GM11168 (cell line): ENCODE data around the gene SCAMP5.

Source experiments
- in situ Hi-C: fragments of 300-500 bp; cut with MboI; formaldehyde crosslinking; loops from one replicate; pipeline ENCODE4 v1.12.0; 2022; ENCODE audit warnings: low sequenced_read_pairs; ENCODE audit not compliant: unreplicated experiment

SCAMP5 gene

DNA sequence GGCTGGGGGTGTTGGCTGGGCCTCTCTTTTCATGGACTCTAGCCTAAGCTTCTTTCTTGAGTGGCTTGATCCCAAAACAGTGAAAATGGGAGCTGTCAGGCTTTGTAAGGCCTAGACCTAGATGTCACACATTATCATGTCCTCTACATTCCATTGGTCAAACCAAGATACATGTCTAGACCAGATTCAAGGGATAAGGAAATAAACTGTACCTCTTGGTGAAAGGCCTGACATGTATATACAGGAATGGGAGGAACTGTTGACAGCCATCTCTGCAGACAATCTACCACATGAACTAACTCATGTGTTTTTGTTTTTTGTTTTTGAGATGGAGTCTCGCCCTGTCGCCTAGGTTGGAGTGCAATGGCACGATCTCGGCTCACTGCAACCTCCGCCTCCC is 27.7 kb upstream of the SCAMP5 start:
- in situ Hi-C loops, result no loop called here

DNA sequence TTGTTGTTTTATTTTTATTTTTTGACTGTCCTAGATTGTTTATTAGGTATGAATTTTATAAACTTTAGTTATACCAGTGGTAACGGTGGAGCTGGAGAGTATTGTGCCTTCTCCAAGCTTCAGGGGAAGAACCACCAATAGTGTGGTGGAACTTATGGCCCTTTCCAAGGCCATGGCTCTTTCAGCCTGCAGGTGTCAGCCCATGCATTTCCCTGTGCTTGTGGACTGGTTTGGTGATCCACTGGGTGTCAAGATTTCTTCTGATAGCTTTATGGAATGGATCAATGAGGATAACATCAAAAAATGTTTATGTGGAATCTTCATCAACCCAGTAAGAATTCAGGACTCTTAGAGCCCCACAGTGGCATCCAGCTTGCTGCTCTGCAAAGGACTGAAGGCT is 19.2 kb upstream of the SCAMP5 start:
- in situ Hi-C loops, result no loop called here

DNA sequence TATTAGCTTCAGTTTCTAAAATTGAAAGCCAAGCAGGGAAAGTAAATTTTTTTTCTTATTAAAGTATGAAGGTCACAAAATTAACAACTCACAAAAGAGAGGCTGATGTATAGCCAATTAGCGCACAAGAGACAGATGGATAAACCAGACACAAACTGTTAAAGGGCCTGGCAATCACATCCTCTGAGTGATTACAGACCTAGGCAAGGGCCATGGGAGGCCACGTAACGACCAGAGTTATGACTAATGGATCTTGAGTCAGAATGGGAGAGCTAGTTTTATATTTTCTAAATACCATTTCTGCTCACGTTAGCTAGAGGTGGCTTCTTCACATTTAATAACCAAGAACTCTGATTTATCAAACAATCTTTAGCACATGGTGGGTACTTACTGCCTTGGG is 17.8 kb upstream of the SCAMP5 start:
- in situ Hi-C loops, result no loop called here

DNA sequence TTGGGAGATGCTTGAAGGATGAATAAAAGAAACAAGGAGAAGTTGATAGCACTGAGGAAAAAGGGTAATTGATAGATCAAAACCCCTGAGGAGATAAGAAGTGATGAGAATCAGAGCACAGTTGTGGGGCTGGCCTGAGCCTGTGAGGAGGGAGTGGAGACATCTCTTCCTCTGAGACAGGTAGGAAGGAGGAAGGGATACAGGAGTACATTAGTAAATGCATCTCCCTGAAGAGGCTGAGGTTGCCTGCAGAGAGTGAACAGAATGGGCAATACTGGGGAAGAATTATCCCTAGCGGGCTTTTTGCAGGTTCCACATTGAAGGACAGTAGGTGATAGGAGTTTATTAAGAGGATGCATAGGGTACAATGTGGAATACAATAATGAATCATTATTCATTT is 17.3 kb upstream of the SCAMP5 start:
- in situ Hi-C loops, result no loop called here

DNA sequence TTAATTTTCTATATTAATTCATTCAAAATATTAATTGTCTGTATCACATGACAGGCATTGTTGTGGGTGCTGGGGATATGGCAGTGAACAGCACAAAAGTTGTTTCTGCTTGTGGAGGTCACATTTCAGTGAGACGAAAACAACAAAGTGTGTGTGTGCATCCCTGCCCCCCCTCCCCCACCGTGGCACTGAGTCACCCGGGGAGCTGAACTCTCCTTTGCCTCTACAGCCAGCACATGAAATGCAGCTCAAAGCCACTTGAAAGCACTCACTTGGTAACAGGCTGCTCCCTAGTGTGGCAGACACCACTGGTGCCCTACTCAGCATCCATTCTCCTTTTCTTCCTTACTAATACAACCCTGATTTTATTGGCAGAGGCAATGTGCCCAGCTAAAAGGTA is 16.9 kb upstream of the SCAMP5 start:
- in situ Hi-C loops, result no loop called here

DNA sequence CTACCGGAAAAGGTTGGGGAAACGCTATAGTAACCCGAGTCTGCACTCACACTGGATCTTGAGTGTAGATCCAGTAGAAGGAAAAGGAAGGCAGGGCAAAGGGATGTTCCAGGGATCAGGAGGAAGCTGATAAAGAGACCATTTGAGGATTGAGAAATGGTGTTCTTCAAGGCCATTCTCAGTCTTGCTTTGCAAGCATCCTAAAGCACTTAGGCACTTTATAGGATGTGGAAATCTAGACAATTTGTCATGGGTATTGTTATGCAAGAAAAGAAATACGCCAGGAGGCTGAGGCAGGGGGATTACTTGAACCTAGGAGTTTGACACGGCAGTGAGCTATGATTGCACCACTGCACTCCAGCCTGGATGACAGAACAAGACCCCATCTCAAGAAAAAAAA is 13.2 kb upstream of the SCAMP5 start:
- in situ Hi-C loops, result no loop called here

DNA sequence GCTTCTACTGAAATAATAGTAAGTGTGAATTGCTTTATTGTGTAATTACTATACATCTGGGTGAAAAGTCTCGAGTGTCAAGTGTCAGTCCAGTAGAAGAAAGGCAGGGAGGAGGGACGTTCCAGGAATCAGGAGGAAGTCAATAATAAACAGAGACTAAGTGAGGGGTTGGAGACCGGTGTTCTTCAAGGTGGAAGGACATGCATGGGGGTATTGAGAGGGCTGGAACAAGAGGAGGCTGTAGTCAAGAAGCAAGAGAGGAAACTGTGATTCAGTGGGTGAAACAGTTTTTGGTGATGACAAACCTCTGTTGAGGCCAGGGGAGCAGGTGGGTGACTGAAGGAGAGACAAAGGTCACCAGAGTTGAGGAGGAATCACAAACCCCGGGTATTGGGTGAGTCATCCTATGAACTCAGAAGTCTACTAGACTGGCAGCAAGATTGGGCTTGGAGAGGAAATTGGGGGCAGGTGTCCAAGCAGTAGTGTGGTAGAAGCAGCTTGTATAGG is 11.6 kb upstream of the SCAMP5 start:
- in situ Hi-C loops, result no loop called here

DNA sequence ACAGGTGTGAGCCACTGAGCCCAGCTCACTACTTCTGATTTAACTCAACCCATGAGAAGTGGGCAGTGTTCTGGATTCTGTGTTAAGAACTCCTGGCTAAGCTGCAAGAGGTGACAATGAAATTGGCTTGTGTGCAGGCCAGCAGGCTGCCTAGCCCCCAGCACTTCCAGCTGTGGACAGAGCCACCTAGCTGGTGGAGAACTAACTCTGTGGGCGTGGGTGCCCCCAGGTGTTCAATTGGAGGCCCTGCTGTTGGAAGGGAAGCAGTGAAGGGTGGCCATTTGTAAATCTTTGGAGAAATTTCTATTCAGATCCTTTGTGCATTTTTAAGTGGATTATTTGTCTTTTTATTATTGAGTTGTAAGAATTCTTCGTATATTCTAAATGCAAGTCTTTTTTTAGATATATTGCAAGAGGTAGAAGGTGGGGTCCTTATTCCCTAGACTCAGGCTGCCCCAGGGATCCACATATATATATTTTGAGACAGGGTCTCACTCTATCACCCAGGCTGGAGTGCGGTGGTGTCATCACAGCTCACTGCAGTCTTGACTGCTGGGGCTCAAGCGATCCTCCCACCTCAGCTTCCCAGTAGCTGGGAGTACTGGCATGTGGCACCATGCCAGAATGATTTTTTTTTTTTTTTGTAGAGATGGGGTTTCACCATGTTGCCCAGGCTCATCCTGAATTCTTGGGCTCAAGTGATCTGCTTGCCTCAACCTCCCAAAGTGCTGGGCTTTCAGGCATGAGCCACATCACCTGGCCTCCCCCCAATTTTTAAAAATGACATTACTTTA is 7.2 kb upstream of the SCAMP5 start:
- in situ Hi-C loops, result no loop called here

DNA sequence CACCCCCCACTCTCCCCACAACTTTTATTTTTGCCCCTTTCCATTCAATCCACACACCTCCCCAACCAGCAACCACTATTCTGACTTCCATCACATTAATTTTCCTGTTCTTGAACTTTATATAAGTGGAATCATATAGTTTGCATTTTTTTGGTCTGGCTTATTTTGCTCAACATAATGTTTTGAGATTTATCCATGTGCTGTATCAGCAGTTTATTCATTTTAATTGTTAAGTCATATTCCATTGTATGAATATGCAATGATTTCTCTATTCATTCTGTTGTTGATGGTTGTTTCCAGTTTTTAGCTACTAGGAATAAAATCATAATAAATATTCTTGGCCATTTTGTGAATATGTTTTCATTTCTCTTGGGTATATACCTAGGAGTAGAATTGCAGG is 5.8 kb upstream of the SCAMP5 start:
- in situ Hi-C loops, result no loop called here

DNA sequence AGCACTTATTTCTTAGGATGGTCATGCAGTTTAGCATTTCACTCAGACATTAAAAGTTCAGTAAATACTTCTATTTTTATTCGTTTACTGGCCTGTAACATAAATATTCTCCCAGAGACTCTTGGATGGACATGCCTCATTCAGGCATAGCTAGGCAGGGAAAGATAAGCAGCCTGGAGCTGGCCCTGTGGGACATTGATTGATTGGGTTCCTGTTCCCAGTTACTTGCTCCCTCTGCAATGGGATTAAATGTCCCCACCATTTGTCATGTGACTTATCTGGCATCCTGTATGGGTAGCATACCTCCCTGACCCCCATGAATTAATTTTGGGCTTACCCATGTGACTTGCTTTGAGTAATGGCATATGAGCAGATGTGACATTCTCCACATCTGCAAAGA is 2.7 kb upstream of the SCAMP5 start:
- in situ Hi-C loops, result no loop called here

DNA sequence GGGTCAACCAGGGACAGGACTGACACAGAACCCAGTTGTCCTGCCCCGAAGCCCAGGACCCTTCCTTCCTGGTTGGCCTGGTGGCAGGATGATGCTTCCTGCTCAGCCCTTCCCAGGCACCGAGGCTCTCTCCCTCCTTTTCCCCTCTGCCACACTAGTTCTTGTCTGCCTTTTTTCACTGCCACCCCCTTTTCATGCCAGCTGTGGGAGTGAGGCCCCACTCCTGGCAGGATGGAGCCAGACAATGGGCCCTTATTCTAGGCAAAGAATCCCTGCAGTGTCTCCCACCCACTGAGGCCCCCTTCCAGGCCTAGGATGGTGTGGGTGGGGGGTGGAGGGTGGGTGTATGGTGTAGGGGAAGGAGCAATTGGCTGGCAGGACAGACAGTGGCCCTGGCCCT is 1.1 kb upstream of the SCAMP5 start:
- in situ Hi-C loops, result no loop called here

DNA sequence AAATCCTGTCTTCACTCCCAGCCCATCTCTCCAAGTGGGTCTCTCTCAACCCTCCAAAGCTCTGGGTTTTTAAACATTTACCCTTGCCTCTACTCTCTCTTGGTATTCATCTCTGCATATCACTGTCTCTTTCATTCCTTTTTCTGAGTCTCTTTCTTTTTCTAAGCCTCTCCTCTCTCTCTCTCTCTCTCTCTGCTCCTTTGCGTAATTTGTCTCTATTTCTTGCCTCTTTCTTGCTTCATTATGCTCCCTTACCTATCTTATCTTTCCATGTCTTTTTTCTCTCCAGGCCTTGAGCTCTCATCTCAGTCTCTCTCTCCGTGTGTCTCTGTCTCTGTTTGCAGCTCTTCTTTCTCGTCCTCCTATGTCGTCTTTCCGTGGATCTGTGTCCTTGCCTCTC is 678 bp upstream of the SCAMP5 start:
- in situ Hi-C loops, result no loop called here

DNA sequence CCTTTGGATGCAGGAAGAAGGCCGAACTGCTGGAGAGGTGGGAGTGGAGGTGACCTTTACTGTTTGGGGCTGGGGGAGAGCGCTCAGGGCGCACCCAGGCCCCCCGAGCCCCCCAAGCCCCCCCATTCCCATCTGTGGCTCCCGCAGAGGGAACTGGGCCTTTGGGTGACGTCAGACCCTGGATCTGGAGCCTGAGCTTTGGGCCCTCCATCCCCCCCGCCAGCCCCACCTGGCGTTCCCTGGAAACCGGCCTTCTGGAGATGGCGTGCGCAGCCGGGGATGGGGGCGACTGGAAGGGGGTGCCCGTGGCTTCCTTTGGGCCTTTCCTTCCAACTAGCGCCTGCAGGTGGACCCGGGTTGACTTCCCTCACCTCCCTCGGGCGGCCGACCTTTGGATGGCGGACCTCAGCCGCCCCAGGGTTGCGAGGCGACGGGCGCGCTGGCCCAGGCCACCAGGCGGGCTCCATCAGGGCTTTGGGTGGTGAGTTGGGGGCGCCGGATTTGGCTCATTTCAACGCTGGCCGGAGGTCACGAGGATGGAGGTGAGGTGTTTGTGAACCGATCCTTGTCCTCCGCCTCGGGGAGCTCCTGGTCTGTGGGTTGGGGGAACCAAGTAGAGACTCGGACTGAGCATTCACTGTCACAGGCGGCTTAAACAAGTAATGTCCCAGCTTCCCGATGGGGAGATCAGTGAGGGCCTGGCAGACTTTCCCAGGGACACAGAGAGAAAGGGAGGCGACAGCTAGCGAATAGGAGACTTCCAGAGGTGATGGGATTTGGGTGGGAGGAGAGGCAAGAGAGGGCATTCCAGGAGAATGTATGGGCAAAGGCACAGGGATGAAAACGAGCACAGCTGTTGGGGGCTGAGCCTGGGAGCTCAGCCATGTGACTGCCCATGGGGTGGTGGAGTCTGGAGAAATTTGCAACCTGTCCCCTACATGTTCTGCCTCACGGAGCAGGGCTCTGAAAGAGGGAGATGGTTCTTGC is 709 bp downstream of the SCAMP5 start:
- in situ Hi-C loops, result no loop called here

DNA sequence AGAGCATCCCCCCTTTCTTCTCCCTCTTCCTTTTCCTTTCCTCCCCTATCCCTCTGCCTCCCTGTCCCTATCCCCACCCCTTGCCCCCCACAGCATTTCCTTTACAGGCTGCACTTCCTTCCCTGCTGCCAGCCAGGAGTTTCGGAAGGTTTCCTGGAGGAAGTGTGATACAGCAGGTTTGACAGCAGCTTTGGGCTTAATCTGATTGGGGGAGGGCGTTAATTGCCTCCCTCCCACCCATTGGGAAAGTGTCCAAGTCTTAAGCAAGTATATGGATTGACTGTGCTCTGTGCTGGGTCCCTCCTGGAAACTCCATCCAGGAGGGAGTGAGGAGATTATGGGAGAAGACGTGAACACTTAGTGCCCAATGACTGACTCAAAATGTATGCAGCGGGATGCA is 1.8 kb downstream of the SCAMP5 start:
- in situ Hi-C loops, result no loop called here

DNA sequence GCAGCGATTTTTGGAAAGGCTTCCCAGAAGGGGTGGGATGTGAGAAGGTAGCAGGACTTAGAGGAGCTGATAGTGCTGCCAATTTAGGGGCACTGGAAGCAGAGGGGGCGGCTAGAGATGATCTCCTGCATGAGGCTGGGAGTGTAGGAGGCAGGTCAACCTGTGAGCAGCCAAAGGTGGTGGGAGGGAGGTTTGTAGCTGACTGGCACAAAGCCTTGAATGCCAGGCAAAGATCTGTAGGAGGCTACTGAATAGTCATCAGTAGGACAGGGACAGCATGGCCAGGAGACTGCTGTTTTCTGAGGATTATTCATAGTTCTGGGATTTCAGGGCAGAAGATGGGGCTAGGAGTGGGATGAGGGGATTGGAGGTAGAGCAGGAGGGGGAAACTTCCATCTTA is 2.2 kb downstream of the SCAMP5 start:
- in situ Hi-C loops, result no loop called here

DNA sequence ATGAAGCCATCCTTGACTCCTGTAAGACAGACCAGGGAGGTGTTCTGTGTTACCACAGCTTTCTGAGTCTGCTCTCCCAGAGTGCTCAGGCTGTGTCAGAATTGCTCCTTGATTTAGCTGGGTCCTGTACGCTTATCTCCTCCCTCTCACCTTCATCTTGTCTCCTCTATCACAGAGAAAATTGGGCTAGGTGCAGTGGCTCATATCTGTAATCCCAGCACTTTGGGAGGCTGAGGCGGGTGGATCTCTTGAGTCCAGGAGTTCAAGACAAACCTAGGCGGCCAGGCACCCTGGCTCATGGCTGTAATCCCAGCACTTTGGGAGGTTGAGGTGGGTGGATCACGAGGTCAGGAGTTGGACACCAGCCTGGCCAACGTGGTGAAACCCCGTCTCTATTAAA is 5.9 kb downstream of the SCAMP5 start:
- in situ Hi-C loops, result no loop called here

DNA sequence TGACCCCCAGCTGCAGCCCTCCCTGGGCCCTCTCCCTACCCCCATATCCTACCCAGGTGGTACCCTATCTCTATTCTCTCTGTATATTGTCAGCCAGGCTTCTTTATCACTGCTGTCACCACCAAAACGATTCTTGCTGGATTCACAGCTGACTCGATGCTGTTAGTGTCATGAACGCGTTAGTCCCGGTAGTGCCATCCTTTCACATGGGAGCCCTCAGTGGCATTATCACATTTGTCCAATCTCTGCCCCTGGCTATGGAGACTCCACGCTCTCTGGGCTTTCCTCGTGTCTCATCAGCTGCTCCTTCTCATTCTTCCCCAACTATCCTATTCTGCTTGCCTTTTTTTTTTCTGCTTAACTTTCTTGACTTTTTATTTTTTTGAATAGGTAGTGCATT is 7.0 kb downstream of the SCAMP5 start:
- in situ Hi-C loops, result no loop called here

DNA sequence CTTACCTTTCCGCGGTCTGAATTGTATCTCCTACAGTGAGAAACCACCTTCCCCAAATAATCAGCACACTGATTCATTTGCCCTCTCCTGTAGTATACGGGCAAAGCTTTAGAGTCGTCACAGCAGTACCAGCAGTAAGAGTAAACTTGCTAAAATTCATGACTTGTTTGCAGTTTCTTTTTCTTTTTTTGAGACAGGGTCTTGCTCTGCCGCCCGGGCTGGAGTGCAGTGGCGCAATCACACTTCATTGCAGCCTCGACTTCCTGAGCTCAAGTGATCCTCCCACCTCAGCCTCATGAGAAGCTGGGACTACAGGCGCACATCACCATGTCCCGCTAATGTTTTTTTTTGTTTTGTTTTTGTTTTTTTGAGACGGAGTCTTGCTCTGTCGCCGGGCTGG is 11.9 kb downstream of the SCAMP5 start:
- in situ Hi-C loops, result no loop called here

DNA sequence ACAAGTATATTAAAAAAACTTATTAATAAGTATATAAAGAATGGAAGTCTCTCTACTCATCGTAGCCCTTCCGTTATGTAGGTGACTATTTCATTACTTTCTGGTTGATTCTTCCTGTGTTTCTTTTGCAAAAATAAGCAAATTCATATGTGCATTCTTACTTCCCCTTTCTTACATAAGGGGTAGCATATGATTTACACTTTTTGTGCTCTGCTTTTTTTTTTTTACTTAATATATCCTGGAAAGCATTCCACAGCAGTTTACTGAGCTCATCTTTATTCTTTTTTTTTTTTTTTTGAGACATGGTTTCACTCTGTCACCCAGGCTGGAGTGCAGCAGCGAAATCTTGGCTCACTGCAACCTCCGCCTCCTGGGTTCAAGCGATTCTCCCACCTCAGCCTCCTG is 12.9 kb downstream of the SCAMP5 start:
- in situ Hi-C loops, result no loop called here

DNA sequence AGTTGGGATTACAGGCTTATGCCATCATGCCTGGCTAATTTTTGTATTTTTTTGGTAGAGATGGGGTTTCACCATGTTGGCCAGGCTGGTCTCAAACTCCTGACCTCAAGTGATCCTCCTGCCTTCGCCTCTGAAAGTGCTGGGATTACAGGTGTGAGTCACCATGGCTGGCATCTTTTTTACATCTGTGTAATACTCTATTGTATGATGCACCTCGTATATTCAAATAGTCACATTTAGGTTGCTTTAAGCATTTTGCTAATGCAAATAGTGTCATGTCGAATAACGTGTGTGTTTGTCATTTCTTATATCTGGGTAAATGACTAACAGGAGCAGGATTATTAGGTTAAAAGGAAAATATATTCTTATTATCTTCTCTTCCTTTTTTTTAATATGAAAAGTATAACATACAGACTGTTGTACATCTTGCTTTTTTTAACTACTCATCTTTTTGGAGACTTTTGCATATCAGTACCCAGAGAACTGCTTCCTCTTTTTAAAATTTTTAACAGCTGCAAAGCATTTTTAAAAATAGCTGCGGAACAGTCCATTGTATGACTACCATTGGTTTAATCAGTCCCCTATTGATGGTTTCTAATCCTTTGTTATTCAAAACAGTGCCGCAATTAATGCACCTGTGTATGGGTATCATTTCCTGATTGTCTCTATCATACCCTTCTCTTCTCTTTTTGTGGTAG is 13.4 kb downstream of the SCAMP5 start:
- in situ Hi-C loops, result no loop called here

DNA sequence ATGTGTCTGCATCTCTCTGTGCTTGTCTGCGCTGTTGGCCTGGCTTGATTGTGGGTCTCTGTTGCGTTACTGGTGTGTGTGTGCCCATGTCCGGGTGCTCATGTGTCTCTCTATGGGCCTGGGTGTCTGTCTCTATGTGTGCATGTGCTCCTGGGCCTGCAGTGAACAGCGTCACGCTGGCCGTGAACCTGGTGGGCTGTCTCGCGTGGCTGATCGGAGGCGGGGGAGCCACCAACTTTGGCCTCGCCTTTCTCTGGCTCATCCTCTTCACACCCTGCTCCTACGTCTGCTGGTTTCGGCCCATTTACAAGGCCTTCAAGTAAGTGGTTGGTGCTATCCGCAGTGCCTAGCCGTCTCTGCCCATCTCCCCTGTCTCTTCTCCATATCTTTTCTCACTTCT is 21.1 kb downstream of the SCAMP5 start:
- in situ Hi-C loops, result no loop called here
